IMR-90 (cell line): Measurements from ENCODE around the gene NEU1. TPM values are rescaled to one million over a fixed set of nuclear protein-coding genes. Genes with fewer than 3 reads are reported as not detected.

Experiments used
- ATAC-seq: fragments of 200-7000 bp; cut with Tn5 transposase; 2 replicates; pipeline ENCODE4 v1.9.1; 2020; ENCODE audit warnings: low read depth, mild to moderate bottlenecking, moderate library complexity
- BruUV-seq: library from RNA; stranded (reverse); fragments of 400-500 nt; replicated peaks from 2 replicates; lab custom pipeline; 2021; lab: Mats Ljungman, UMichigan
- CTCF ChIA-PET: fragments of 300-600 bp; formaldehyde crosslinking; extraction: SDS; loops from one replicate; lab custom pipeline; 2021; ENCODE audit warnings: antibody characterized with exemption; lab: Yijun Ruan, JAX
- POLR2A ChIA-PET: fragments of 300-600 bp; sonication (Branson Sonifier 250); formaldehyde crosslinking; loops from one replicate; lab custom pipeline; 2022; ENCODE audit warnings: antibody characterized with exemption; ENCODE audit not compliant: unreplicated experiment; lab: Charles Lee
- DNase-seq: peaks from one replicate; pipeline ENCODE4 v3.0.0; 2013
- H2AFZ ChIP-seq: replicated peaks from 2 replicates; pipeline ENCODE3; 2013; ENCODE audit warnings: low read length, mild to moderate bottlenecking; ENCODE audit not compliant: poor library complexity
- H2AK5ac ChIP-seq: 2 replicates; pipeline ENCODE4 v1.6.1; 2013; ENCODE audit warnings: low read depth, low read length, inconsistent platforms
- H2AK9ac ChIP-seq: replicated peaks from 2 replicates; pipeline ENCODE3; 2013; ENCODE audit warnings: mild to moderate bottlenecking, low read depth, low read length, moderate library complexity; ENCODE audit not compliant: poor library complexity
- H2BK120ac ChIP-seq: 2 replicates; pipeline ENCODE4 v1.6.1; 2013; ENCODE audit warnings: low read depth, low read length, inconsistent platforms
- H2BK15ac ChIP-seq: 3 replicates; pipeline ENCODE4 v1.6.1; 2013; ENCODE audit warnings: low read depth, low read length, inconsistent platforms
- H2BK20ac ChIP-seq: 2 replicates; pipeline ENCODE4 v1.6.1; 2013; ENCODE audit warnings: low read depth, mild to moderate bottlenecking, inconsistent platforms, low read length, moderate library complexity
- H2BK5ac ChIP-seq: 2 replicates; pipeline ENCODE4 v1.6.1; 2013; ENCODE audit warnings: mild to moderate bottlenecking, low read depth, low read length, inconsistent platforms; ENCODE audit not compliant: poor library complexity, severe bottlenecking
- H3K14ac ChIP-seq: replicated peaks from 2 replicates; pipeline ENCODE4 v1.6.1; 2013; ENCODE audit warnings: low read depth, low read length, inconsistent platforms
- H3K18ac ChIP-seq: 2 replicates; pipeline ENCODE4 v1.6.1; 2013; ENCODE audit warnings: low read depth, low read length, control low read depth
- H3K23ac ChIP-seq: 2 replicates; pipeline ENCODE4 v1.6.1; 2013; ENCODE audit warnings: low read depth, low read length, inconsistent platforms
- H3K27ac ChIP-seq: 2 replicates; pipeline ENCODE4 v1.5.1; 2013; ENCODE audit warnings: mild to moderate bottlenecking, control low read depth, low read length; ENCODE audit not compliant: insufficient read depth
- H3K27me3 ChIP-seq: 2 replicates; pipeline ENCODE4 v1.6.1; 2013; ENCODE audit warnings: low read length; ENCODE audit not compliant: control insufficient read depth, insufficient read depth
- H3K36me3 ChIP-seq: 2 replicates; pipeline ENCODE4 v1.6.1; 2013; ENCODE audit warnings: low read length, mixed read lengths; ENCODE audit not compliant: control insufficient read depth, insufficient read depth
- H3K4ac ChIP-seq: 2 replicates; pipeline ENCODE4 v1.6.1; 2013; ENCODE audit warnings: low read depth, low read length, inconsistent platforms
- H3K4me1 ChIP-seq: 2 replicates; pipeline ENCODE4 v1.6.1; 2013; ENCODE audit warnings: low read length, mixed read lengths; ENCODE audit not compliant: control insufficient read depth, insufficient read depth
- H3K4me2 ChIP-seq: 2 replicates; pipeline ENCODE4 v1.6.1; 2013; ENCODE audit warnings: low read depth, mild to moderate bottlenecking, control low read depth, low read length, moderate library complexity
- H3K4me3 ChIP-seq: 2 replicates; pipeline ENCODE4 v1.5.1; 2013; ENCODE audit warnings: low read depth, mild to moderate bottlenecking, control low read depth, low read length, moderate library complexity; ENCODE audit not compliant: insufficient read depth
- H3K56ac ChIP-seq: 2 replicates; pipeline ENCODE4 v1.6.1; 2013; ENCODE audit warnings: low read length, inconsistent platforms; ENCODE audit not compliant: insufficient read depth; ENCODE audit errors: extremely low read depth
- H3K79me1 ChIP-seq, 2 experiments: 2 replicates each; pipeline ENCODE4 v1.6.1; 2013; ENCODE audit warnings: low read length in 2 of 2, inconsistent platforms in 1 of 2, low read depth in 1 of 2
- H3K9ac ChIP-seq: 2 replicates; pipeline ENCODE4 v1.6.1; 2013; ENCODE audit warnings: low read depth, low read length, control low read depth
- H3K9me1 ChIP-seq: 2 replicates; pipeline ENCODE4 v1.6.1; 2013; ENCODE audit warnings: low read length, inconsistent platforms; ENCODE audit not compliant: insufficient read depth
- H3K9me3 ChIP-seq: 2 replicates; pipeline ENCODE4 v1.6.1; 2013; ENCODE audit warnings: low read length; ENCODE audit not compliant: control insufficient read depth, insufficient read depth
- H4K20me1 ChIP-seq: 2 replicates; pipeline ENCODE4 v1.6.1; 2013; ENCODE audit warnings: low read length, inconsistent platforms; ENCODE audit not compliant: insufficient read depth
- H4K5ac ChIP-seq: 2 replicates; pipeline ENCODE4 v1.6.1; 2013; ENCODE audit warnings: mild to moderate bottlenecking, low read depth, low read length, control low read depth
- H4K8ac ChIP-seq, 2 experiments: 2 replicates each; pipeline ENCODE4 v1.6.1; 2013; ENCODE audit warnings: low read depth in 2 of 2, low read length in 2 of 2, control low read depth in 1 of 2, inconsistent platforms in 1 of 2
- H4K91ac ChIP-seq: 2 replicates; pipeline ENCODE4 v1.6.1; 2013; ENCODE audit warnings: low read depth, low read length, inconsistent platforms; ENCODE audit not compliant: insufficient read depth
- BHLHE40 ChIP-seq: fragments of 150-350 bp; IDR thresholded peaks from 2 replicates; pipeline ENCODE4 v1.6.1; 2016; ENCODE audit warnings: mild to moderate bottlenecking, low read depth, low read length
- CTCF ChIP-seq: conservative IDR thresholded peaks from 2 replicates; pipeline ENCODE4 v1.5.1; 2012; ENCODE audit warnings: mild to moderate bottlenecking, low read depth, low read length, improper control_type of control experiment
- ELK1 ChIP-seq: fragments of 150-350 bp; IDR thresholded peaks from 2 replicates; pipeline ENCODE4 v1.6.1; 2016; ENCODE audit warnings: low read depth, mild to moderate bottlenecking, low read length, moderate library complexity, borderline replicate concordance
- MAZ ChIP-seq: IDR thresholded peaks from 2 replicates; pipeline ENCODE4 v1.6.1; 2012; ENCODE audit warnings: low read depth, mild to moderate bottlenecking, low read length, improper control_type of control experiment, moderate library complexity, borderline replicate concordance
- RAD21 ChIP-seq: IDR thresholded peaks from 2 replicates; pipeline ENCODE4 v1.6.1; 2012; ENCODE audit warnings: low read length, improper control_type of control experiment
- RFX5 ChIP-seq: IDR thresholded peaks from 2 replicates; pipeline ENCODE4 v1.8.0; 2012; ENCODE audit warnings: low read depth, mild to moderate bottlenecking, low read length, moderate library complexity
- SMC3 ChIP-seq: fragments of 150-350 bp; IDR thresholded peaks from 2 replicates; pipeline ENCODE4 v1.6.1; 2016; ENCODE audit warnings: low read depth, mild to moderate bottlenecking, antibody characterized with exemption, low read length, moderate library complexity
- WGBS, 2 experiments: methylation state at CpG; one replicate each; pipeline versions ENCODE4 v1.1.5 to v1.1.7; 2013; ENCODE audit warnings: missing lambda C conversion rate in 2 of 2; ENCODE audit not compliant: insufficient read length in 1 of 2; ENCODE audit errors: extremely low coverage in 2 of 2; 5-methylcytosine and 5-hydroxymethylcytosine counted together
- dilution Hi-C: fragments of 300-500 bp; cut with HindIII; formaldehyde crosslinking; loops from one replicate; pipeline ENCODE4 v1.14.3; 2018; ENCODE audit warnings: low sequenced_read_pairs; ENCODE audit not compliant: unreplicated experiment
- in situ Hi-C: fragments of 300-500 bp; cut with MboI; formaldehyde crosslinking; loops from 3 replicates; pipeline ENCODE4 v1.14.3; 2019; ENCODE audit warnings: low sequenced_read_pairs, inconsistent platforms, mixed read lengths
- intact Hi-C: fragments of 100-400 bp; cut with micrococcal nuclease; formaldehyde crosslinking; loops from 2 replicates; pipeline ENCODE4 v1.10.0; 2022
- polyA plus RNA-seq, 3 experiments: library from polyadenylated mRNA; depleted of rRNA; stranded (reverse); fragments of >200 nt; gene quantifications; 2 replicates each; pipeline ENCODE4 v1.2.3, GENCODE V29; 2012; ENCODE audit warnings: low replicate concordance in 1 of 3
- total RNA-seq: library from RNA; depleted of rRNA; stranded (reverse); fragments of >200 nt; gene quantifications from 2 replicates; pipeline ENCODE4 v1.2.3, GENCODE V29; 2012

NEU1 gene
- total and polyA plus RNA-seq, 2 of the 4 experiments (the other 2 are of a cell fraction) = 28.5 to 36.2 TPM

- no TSS peak for BruUV-seq
- Histone ChIP-seq H2BK120ac (no peak overlapping the region), H3K14ac (no peak overlapping the region), H4K91ac (no peak overlapping the region), H2BK20ac (no peak overlapping the region), H3K9ac (no peak overlapping the region), H3K27me3 (no peaks in the 10 kb centered on the region), H3K4me1 (no peaks in the 10 kb centered on the region), H4K20me1 (no peaks in the 10 kb centered on the region; the same call in 1 of the 2 replicates), H3K9me1 (no peaks in the 10 kb centered on the region), H2BK15ac (no peak overlapping the region), H4K5ac (no peak overlapping the region), H2BK5ac (no peak overlapping the region), H2AK9ac (peak overlapping the region; percentile 82), H3K23ac (no peak overlapping the region), H2AK5ac (0 out of 2 replicates have a peak overlapping the region, but pooled peaks have one; percentile 1), H3K27ac (no peak overlapping the region), H3K36me3 (peaks cover 68% of the 10 kb centered on the region), H3K4me2 (no peak overlapping the region), H3K4me3 (no peak overlapping the region), H3K18ac (no peak overlapping the region), H3K79me1 (peaks cover 5% of the 10 kb centered on the region in 2 experiments; a peak in 2 of 4 replicates), H4K8ac (no peak overlapping the region), H3K4ac (no peak overlapping the region), H3K56ac (no peak overlapping the region), H3K9me3 (no peaks in the 10 kb centered on the region), H2AFZ (peak overlapping the region; percentile 70)
- intact Hi-C loops = loop anchor here (1.0 kb wide), 1 partner anchor 208 kb away; no protein-coding TSS in a partner anchor
- dilution Hi-C loops = no loop called here
- ChIA-PET POLR2A (no interaction called here), CTCF (interaction anchor here (0.8 to 2.4 kb wide), 2 partner anchors 9 to 13 kb away, joined by 3 to 7 read pairs; partner anchors contain the start of gene EHMT2)
- TF ChIP-seq BHLHE40 (no peak), RFX5 (no peak), ELK1 (no peak), SMC3 (peak; percentile 44), MAZ (no peak), CTCF (peak; percentile 51), RAD21 (peak; percentile 48)
- in situ Hi-C loops = no loop called here
- 97% methylated on average over 11 of the region's 43 CpGs; no CpG with 5 or more reads in 1 of the 2 experiments for WGBS, 2 experiments
- ATAC-seq = peak; percentile 66; the same call in 1 of the 2 replicates
- no peak for DNase-seq
Measured at GRCh38 chr6:31888276-31889258, 25.9 kb upstream of the NEU1 start.
